Measurements from ENCODE around the gene GARIN5B. TPM values are rescaled to one million over a fixed set of nuclear protein-coding genes. Genes with fewer than 3 reads are reported as not detected.
"Not testable (repeated sequence)": the region's sequence is repeated elsewhere in the genome, so short reads cannot be mapped to it uniquely, and the experiment has no call there.

Gene GARIN5B
- total and polyA plus RNA-seq, 5 donors = not detected

DNA sequence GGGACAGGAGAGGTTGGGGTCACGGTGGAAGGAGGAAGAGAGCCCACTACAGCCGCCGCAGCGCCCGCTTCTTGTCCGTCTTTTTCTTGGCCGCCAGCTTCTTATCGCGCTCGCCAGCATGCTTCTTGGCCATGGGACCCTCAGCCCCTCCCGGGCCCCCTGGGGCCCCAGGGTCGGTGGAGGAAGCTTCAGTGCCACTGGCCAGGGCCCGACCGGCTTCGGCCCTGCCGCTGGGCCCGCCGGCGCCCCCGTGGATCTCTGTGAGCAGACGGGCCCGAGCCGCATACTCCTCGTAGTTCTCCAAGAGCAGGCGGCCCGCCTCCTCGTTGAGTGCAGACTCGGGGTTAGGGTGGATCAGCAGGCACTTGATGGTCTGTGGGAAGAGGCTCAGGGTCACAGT, 38.3 kb upstream of the GARIN5B start:
- H3K27me3 ChIP-seq (ENCODE audit: control insufficient read depth, insufficient read depth); H3K9me3 ChIP-seq (ENCODE audit: control insufficient read depth, low read length); H3K4me1 ChIP-seq (ENCODE audit: control insufficient read depth, insufficient read depth, low read length); H3K4me3 ChIP-seq (ENCODE audit: low read length); H3K27ac ChIP-seq (ENCODE audit: low read length); intact Hi-C loops (cut with DNase I): not testable (repeated sequence)
- WGBS = 87% methylated on average over 21 of the region's 28 CpGs
- ATAC-seq (peak in 1 of 2 donors; percentile 8), DNase-seq (peak in 1 of 3 donors; percentile 34)

DNA sequence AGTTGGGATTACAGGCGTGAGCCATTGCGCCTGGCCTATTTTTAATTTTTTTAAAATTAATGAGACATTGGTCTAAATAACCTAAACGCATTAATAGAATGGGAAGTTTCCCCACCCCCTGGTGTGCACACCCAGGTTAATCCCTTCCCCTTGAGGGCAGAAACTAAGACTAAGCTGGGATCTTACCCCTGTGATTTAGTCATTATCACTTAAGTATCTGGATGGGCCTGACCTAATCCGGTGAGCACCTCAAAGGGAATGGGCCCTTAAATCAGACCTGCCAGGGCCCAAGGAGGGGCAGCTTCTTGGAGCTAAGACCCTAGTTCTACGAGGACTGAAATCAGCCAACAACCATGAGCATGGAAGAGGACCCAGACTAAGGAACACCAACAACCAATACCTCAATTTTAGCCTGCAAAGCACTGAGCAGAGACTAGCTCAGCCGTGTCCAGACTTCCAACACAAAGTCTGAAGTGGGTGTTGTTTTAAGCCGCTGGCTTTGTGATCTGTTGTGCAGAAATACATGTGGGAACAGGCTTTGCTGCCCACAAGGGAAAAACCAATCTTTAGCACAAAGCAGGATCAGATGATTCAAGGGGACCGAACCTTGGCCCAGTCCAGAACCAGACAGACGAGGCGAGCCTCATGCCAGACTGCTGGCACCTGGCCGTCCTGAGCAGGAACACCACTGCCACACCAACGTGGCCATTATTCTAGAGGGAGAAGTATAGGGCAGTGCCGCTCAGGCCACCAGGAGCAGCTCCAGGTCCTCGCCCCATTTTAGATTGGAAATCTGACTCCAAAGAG, 37.4 kb upstream of the GARIN5B start:
- DNase-seq (peak in 2 of 3 donors; percentile 11 to 16), ATAC-seq (no peak)
- no peak overlapping the region for H3K4me3 ChIP-seq (ENCODE audit: low read length)
- WGBS = 87% methylated on average over 14 of the region's 14 CpGs
- no peaks in the 10 kb centered on the region for H3K4me1 ChIP-seq (ENCODE audit: control insufficient read depth, insufficient read depth, low read length)
- H3K27ac ChIP-seq (ENCODE audit: low read length) = no peak overlapping the region
- intact Hi-C loops (cut with DNase I) = no loop called here
- no peaks in the 10 kb centered on the region for H3K9me3 ChIP-seq (ENCODE audit: control insufficient read depth, low read length)
- no peaks in the 10 kb centered on the region for H3K27me3 ChIP-seq (ENCODE audit: control insufficient read depth, insufficient read depth)

DNA sequence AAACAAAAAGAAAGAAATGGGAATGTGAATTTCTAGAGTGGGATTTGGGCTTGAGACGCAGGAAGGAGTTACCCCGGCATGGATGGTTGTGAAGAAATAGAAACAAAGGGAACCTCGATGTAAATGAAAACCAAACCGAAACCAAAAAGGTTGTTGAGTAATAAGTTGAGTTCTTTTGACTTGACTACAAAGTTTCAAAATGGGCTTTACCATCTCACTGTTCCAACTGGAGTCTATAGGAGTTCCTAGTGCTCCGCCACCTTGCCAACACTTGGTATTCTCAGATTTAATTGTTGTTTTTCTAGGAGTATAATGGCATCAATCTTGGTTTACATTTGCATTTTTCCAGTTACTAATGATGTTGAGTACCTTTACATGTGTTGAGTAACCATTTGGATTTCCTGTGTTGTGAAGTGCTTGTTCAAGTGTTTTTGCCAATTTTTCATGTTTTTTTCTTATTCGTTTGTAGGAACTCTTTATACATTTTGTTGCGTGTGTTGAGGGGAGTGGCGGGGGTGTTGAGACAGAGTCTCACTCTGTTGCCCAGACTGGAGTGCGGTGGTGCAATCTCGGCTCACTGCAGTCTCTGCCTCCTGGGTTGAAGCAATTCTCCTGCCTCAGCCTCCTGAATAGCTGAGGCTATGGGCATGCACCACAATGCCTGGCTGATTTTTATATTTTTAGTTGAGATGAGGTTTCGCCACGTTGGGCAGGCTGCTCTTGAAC, 35.3 kb upstream of the GARIN5B start:
- DNase-seq = peak in 1 of 3 donors; percentile 37
- Histone ChIP-seq H3K4me1 (ENCODE audit: control insufficient read depth, insufficient read depth, low read length) (no peaks in the 10 kb centered on the region), H3K9me3 (ENCODE audit: control insufficient read depth, low read length) (no peaks in the 10 kb centered on the region), H3K27me3 (ENCODE audit: control insufficient read depth, insufficient read depth) (no peaks in the 10 kb centered on the region), H3K4me3 (ENCODE audit: low read length) (no peak overlapping the region), H3K27ac (ENCODE audit: low read length) (no peak overlapping the region)
- intact Hi-C loops (cut with DNase I) = no loop called here
- no peak for ATAC-seq
- WGBS = 84% methylated on average over 12 of the region's 12 CpGs

DNA sequence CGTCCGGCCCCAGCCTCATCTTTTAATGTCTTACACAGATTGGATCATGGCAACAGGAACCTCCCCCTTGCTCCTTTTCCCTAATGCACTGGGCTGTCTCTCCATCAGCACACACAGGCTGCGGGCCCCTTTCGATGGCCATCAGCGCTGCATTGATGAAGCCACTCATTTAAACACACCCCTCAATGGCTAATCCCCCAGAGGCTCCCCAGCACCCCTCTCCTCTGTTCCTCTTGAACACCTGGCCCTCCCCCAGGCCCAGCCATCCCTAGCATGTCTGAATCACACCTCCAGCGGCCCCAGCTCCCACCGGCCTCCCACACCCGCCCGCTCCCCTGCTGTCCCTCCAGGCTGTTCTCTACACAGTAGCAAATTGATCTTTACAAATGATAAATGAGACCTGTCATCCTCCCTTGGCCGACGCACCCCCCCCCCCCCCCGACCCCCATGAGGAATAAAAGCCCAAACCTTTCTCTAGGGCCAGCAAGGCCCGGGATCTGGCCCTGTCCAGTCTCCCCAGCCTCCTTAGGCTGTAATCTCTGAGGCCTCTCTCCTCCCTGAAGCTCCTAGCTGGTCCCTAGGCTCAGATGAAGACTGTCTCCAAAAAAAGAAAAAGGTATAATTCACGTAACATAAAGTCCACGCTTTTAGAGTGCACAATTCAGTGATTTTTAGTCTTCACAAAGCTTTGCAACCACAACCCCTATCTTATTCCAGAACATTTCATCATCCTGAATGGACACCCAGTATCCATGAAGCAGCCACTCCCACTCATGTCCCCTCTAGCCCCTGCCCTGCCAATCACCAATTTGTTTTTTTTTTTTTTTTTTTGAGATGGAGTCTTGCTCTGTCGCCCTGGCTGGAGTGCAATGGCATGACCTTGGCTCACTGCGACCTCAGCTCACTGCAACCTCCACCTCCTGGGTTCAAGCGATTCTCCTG, 30.0 kb upstream of the GARIN5B start:
- DNase-seq = peak in 1 of 3 donors; percentile 38
- intact Hi-C loops (cut with DNase I) = no loop called here
- Histone ChIP-seq H3K27ac (ENCODE audit: low read length) (no peak overlapping the region), H3K27me3 (ENCODE audit: control insufficient read depth, insufficient read depth) (no peaks in the 10 kb centered on the region), H3K4me1 (ENCODE audit: control insufficient read depth, insufficient read depth, low read length) (peaks cover 5% of the 10 kb centered on the region), H3K4me3 (ENCODE audit: low read length) (no peak overlapping the region), H3K9me3 (ENCODE audit: control insufficient read depth, low read length) (no peaks in the 10 kb centered on the region)
- WGBS = 70% methylated on average over 18 of the region's 18 CpGs
- no peak for ATAC-seq

DNA sequence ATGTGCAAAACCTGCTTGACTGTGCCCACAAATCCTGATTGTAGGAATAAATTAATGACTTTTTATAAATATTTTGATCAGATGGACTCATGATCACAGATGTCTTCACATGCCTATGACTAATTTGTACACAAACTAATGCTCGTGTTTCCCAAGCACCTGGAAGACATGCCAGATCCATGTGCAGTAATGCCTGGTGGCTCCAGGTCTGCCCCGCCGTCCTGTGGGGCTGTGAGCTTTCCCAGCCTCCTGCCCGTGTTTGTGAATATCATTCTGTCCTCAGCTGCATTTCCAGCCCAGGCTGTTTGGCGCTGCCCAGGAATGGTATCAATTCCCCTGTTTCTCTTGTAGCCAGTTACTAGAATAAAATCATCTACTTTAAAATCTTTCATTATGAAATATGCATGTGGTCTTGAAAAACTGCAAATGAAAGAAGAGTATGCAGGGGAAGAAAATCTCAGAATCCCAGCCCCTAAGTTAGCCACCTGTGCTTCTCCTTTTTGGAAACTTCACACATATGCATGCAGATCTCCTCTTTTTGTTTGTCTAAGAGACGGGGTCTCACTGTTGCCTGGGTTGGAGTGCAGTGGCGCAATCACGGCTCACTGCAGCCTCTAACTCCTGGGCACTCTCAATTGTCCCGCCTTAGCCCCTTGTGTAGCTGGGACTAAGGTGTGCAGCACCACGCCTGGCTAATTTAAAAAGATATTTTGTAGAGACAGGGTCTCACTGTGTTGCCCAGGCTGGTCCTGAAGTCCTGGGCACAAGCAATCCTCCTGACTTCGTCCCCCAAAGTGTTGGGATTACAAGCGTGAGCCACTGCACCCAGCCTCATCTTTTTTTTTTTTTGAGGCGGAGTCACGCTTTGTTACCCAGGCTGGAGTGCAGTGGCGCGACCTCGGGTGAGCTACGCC, 28.9 kb upstream of the GARIN5B start:
- intact Hi-C loops (cut with DNase I) = no loop called here
- Histone ChIP-seq H3K4me1 (ENCODE audit: control insufficient read depth, insufficient read depth, low read length) (peaks cover 12% of the 10 kb centered on the region), H3K27me3 (ENCODE audit: control insufficient read depth, insufficient read depth) (no peaks in the 10 kb centered on the region), H3K9me3 (ENCODE audit: control insufficient read depth, low read length) (no peaks in the 10 kb centered on the region), H3K4me3 (ENCODE audit: low read length) (no peak overlapping the region), H3K27ac (ENCODE audit: low read length) (no peak overlapping the region)
- peak in 1 of 3 donors; percentile 14 for DNase-seq
- no peak for ATAC-seq
- 81% methylated on average over 18 of the region's 18 CpGs for WGBS

DNA sequence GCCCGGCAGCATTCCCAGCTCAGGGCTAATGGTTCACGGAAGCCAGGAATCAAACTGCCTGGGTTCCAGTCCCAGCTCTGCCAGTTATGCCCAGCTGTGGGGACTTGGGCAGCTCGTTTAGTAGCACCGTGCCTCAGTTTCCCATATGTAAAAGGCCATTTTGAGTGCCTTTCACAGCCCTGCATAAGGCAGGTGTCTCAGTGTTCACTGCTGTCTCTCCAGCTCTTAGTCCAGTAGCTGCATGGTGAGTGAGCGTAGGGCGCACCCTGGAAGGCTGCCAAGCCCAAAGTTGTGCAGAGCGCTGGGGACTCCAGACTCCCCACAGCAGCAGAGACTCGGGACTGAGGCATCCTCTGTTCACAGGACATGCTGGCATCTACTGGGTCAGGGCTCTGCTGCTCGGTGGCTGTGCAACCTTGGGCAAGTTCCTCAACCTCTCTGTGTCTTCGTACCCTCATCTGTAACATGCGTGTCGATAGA, 28.2 kb upstream of the GARIN5B start:
- H3K27ac ChIP-seq (ENCODE audit: low read length) = no peak overlapping the region
- intact Hi-C loops (cut with DNase I) = no loop called here
- 74% methylated on average over 12 of the region's 12 CpGs for WGBS
- ATAC-seq (peak in 1 of 2 donors; percentile 5), DNase-seq (peak; percentile 28 to 63 (median 42))
- no peak overlapping the region for H3K4me3 ChIP-seq (ENCODE audit: low read length)
- peaks cover 12% of the 10 kb centered on the region for H3K4me1 ChIP-seq (ENCODE audit: control insufficient read depth, insufficient read depth, low read length)
- no peaks in the 10 kb centered on the region for H3K27me3 ChIP-seq (ENCODE audit: control insufficient read depth, insufficient read depth)
- H3K9me3 ChIP-seq (ENCODE audit: control insufficient read depth, low read length) = no peaks in the 10 kb centered on the region

DNA sequence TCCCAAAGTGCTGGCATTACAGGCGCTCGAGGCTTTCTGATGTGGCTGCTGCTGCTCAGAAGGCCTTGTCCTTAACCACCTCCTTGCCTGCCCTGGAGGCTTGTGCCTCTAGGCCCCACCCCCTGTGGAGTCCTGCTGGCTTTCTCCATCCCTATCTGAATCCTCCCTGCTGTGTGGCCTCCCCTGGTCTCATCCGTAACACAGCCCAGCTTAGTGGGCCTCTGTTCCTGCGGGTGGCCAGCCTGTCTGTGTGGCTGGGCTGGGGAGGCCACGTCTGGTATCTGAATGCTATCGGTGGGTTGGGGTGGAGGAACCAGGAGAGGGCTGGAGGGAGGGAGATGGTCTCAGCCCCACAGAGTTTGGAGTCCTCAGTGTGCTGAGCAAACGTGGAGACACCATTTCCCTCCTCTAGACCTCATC, 27.4 kb upstream of the GARIN5B start:
- DNase-seq (peak in 1 of 3 donors; percentile 31), ATAC-seq (no peak)
- no peak overlapping the region for H3K4me3 ChIP-seq (ENCODE audit: low read length)
- H3K27me3 ChIP-seq (ENCODE audit: control insufficient read depth, insufficient read depth) = no peaks in the 10 kb centered on the region
- peaks cover 12% of the 10 kb centered on the region for H3K4me1 ChIP-seq (ENCODE audit: control insufficient read depth, insufficient read depth, low read length)
- no peaks in the 10 kb centered on the region for H3K9me3 ChIP-seq (ENCODE audit: control insufficient read depth, low read length)
- no peak overlapping the region for H3K27ac ChIP-seq (ENCODE audit: low read length)
- 66% methylated on average over 7 of the region's 7 CpGs for WGBS
- intact Hi-C loops (cut with DNase I) = no loop called here

DNA sequence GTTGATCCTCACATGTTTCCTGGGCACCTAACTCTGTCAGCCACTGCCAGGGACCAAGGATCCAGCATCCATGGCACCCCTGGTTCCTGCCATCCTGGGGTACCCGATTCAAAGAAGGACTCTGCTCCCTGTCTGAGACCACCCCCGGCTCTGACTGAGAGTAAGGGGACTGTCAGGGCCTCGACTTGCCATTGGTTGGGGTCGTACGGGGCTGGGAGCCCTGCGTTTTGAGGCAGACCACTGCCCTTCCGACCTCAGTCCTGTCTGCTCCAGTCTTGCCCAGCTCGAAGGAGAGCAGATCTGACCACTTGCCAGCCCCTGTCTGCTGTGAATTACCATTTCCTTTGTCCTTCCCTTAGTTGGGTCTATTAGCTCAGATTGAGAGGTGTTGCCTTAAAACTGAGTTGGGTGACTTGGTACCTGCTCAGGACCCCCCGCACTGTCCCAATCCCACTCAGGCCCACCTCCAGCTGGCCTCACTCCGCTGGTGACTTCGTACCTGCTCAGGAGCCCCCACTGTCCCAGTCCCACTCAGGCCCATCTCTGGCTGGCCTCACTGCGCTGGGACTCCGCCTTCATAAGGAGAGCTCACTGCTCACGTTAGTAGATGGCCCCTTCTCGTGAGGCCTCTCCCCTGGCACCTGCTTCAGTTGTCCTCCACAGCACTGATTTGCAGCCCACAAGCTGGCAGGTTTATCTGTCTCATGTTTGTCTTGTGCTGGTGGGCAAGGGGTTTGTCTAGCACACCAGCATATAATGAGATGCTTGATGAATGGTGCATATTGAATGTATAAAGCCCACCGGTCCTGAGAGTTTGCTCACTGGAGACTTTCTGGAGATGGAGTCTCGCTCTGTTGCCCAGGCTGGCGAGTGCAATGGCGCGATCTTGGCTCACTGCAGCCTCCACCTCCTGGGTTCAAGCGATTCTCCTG, 26.6 kb upstream of the GARIN5B start:
- ATAC-seq = no peak
- H3K9me3 ChIP-seq (ENCODE audit: control insufficient read depth, low read length) = no peaks in the 10 kb centered on the region
- no peak overlapping the region for H3K27ac ChIP-seq (ENCODE audit: low read length)
- 81% methylated on average over 21 of the region's 21 CpGs for WGBS
- no peaks in the 10 kb centered on the region for H3K27me3 ChIP-seq (ENCODE audit: control insufficient read depth, insufficient read depth)
- intact Hi-C loops (cut with DNase I) = loop anchor here in 1 of 4 donors (5.0 kb wide), 1 partner anchor 87 kb away; no protein-coding TSS in a partner anchor
- peak in 1 of 3 donors; percentile 38 for DNase-seq
- no peak overlapping the region for H3K4me3 ChIP-seq (ENCODE audit: low read length)
- peaks cover 12% of the 10 kb centered on the region for H3K4me1 ChIP-seq (ENCODE audit: control insufficient read depth, insufficient read depth, low read length)

Measured in right cardiac atrium (tissue), 5 donors.